DMS79 treated with DMSO at 0.1 percent for 48 hours (cell line): ENCODE data around the gene UBE2N.
"Not testable (repeated sequence)": the region's sequence is repeated elsewhere in the genome, so short reads cannot be mapped to it uniquely, and the experiment has no call there.

ENCODE experiments used
- DNase-seq: peaks from one replicate; lab custom pipeline; 2025; lab: John Stamatoyannopoulos, UW

UBE2N gene

DNA sequence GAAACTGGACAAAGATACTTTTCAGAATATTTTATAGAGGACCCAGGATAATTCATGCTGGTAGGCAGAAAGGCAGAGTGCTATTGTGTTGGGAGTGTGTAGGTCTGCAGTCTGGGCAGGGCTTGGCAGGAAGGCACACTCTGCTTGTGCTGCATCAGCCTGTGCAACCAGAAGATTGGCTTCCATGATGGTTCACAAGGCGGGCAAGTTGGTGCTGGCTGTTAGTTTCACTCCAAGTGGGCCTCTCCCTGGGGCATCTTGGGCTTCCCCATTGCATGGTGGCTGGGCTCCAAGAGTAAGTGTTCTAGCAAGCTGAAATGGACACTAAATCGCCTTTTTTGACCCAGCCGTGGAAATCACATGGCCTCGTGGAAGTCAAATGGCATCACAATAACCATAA lies 1.8 kb upstream of the UBE2N start:
- no peak for DNase-seq

- peak; percentile 61 for DNase-seq
These were observed 929 bp upstream of the UBE2N start for GRCh38 chr12:93442411-93443340.

DNA sequence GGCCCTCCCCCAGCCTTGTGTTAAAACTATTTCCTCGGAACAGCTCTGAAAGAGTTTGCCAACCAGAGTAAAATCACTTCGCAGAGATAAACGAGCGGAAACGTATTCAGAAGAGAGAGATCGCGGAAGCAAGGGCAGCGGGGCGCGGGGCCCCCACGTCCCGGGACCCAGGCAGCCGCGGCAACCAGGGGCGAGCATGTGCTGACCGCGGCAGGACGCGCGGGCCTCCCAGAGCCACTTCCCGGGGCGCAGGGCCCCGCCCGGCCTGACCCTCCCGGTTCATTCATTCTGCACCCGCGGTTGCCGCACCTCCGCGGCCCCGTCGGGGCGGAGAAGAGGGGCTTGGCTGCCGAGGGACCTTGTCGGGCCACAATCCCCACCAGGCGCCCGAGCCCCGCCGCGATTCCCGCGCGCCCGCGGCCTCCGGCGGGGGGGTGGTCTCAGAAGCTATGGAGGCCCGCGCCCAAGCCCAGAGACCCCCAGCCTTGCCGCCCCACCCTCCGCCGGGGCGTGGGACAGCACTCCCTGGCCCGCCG lies 598 bp downstream of the UBE2N start:
- no peak for DNase-seq

GRCh38 chr12:93440043-93440835 lies 1.5 kb downstream of the UBE2N start:
- DNase-seq = no peak

GRCh38 chr12:93438266-93439050 lies 3.3 kb downstream of the UBE2N start:
- DNase-seq = no peak

DNA sequence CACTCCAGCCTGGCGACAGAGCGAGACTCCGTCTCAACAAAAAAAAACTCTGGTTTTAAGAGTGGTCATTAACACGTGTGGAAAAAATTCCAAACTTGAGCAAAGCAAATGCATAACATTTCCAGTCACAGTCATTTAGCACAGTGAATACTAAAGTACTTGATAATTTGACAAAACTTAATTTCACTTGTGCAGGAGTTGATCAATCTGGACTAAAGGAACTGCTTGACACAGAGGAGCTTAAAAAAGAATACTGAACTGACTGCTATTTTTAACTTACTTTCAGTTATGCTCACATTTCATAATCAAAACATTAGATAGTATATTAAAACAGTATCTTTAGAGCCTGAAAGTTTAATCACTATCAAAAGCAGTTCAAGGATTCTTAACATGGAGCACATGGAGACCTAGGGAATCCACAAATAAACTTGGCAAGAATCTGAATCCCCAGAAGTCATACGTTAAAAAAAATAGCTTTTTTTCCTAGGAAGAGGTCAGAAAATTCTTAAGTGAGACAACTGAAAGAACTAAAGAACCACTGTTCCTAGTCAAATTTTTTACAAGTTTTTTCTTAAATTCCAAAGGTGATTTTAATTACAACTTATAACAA lies 7.4 kb downstream of the UBE2N start:
- DNase-seq = no peak

GRCh38 chr12:93432031-93432430 lies 9.7 kb downstream of the UBE2N start:
- DNase-seq = not testable (repeated sequence)

DNA sequence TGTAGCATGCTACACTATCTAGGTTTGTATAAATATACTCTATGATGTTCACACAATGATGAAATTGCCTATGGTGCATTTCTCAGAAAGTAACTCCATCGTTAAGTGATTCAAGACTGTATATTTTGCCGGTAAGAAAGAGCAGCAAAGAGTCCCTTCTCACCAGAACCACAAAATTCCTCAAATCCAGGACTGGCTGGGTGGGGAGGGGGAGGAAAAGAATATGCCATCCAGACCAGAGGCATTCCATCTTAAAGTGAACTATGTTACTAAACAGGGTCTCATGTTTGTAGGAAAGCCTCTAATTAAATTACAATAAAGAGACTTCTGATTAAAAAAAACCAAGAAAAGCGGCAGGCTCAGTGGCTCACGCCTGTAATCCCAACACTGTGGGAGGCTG lies 11.5 kb downstream of the UBE2N start:
- no peak for DNase-seq

GRCh38 chr12:93429852-93430251 lies 11.9 kb downstream of the UBE2N start:
- no peak for DNase-seq

DNA sequence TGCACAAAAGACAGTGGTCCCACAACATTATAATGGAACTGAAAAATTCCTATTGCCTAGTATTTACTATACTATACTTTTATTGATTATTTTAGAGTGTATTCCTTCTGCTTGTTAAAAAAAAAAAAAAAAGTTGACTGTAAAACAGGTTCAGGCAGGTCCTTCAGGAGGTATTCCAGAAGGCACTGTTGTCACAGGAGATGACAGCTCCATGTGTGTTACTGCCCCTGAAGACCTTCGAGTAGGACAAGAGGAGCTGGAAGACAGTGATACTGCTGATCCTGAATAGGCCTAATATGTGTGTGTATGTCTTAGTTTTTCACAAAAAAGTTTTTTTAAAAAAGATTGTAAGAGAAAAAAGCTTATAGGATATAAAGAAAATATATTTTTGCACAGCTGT lies 12.3 kb downstream of the UBE2N start:
- no peak for DNase-seq

DNA sequence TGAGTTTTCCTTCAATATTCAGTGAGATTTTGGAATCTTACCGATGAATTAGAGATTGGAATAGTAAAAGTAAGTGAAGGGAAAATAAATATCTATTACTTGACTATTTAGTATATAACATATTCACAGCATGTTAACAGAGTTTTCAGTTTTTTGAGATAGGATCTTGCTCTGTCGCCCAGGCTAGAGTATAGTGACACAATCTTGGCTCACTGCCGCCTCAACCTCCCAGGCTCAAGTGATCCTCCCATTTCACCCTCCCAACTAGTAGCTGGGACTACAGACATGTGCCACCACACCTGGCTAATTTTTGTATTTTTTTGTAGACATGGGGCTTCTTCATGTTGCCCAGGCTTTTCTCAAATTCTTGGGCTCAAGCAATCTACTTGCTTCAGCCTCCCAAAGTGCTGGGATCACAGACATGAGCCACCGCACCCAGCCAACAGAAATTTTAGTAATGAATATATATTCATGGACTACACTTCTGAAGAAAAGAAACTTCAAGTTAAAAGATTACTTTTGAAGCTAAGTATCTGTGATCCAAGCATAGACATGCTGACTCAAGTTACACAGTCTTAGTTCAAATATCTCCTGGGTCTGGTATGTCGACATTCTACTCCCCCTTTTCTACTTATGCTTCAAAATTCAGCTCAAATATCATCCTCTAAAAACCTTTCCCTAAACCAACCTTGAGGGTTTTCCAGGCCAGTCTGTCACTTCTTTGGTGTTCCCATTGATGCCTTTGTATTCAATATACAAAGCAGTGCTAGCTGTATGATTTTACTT lies 13.8 kb downstream of the UBE2N start:
- no peak for DNase-seq

GRCh38 chr12:93426412-93426805 lies 15.3 kb downstream of the UBE2N start:
- DNase-seq = no peak

DNA sequence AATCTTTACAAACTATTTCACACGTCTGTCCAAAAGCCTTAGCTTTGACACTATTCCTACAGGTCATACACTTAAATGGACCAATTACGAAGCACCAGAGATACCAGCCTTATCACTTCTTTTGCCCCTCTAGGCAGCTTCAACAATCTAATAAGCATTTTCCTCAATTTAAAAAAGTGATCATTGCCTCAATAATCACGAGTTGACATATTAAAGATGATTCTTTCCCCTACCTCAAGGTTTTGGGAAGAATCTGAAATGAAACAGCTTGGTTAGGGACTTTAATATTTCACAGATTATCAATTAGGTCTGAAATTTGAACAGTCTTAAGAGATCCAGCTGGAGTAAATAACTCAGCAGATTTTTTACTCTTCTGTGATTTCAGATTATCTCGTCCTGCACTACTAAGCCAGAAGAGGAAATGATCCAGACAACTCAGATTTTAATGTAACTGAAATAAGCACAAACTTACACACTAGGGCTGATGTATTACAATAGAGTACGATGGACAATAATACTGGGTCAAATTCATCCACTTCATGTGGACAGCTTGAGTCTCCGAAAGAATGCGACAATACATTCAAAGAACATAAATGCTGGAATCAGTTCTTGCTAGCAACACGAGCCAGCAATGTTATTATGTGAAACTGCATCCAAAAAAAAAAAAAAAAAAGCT lies 15.9 kb downstream of the UBE2N start:
- no peak for DNase-seq

DNA sequence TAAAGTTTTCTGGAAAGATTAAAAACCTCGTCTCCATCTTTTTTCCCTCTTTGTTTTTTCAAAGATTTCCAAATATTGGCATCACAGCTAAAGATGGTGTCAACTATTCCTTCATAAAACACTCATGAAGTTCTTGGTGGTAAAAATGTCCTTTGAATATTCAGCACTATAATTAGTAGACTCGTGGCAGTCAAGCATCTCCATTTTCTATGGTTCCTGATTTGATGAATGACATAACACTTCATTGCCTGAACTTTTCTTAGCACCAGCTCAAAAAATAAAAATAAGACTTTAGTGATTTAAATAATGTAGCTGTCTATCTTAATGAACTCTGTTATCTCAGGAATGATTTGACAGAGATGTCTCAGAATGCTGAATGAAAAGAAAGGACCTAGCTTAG lies 19.7 kb downstream of the UBE2N start:
- no peak for DNase-seq

- DNase-seq = peak; percentile 38
These were observed 22.2 kb downstream of the UBE2N start for GRCh38 chr12:93419388-93420034.

- no peak for DNase-seq
These were observed 23.7 kb downstream of the UBE2N start for GRCh38 chr12:93417967-93418480.

GRCh38 chr12:93415723-93416464 lies 25.9 kb downstream of the UBE2N start:
- no peak for DNase-seq

GRCh38 chr12:93413064-93413463 lies 28.7 kb downstream of the UBE2N start:
- no peak for DNase-seq

DNA sequence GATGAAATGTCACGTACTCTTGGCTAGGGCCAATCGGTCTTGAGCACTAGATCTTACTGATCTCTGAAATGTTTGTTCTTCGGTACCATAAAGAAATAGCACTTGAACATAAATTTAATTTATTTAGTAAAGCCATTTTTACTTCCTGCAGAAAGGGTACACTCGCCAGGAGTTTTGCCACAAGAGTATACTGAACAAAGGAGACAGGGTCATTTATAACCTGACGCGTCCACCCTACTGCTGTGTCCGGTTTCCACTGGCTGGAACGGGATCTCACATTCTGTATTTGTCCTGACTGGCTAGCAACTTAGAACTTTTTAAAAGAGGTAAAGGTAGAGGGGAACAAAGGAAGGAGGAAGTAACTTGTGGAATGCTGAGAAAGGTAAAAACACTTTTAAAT lies 29.4 kb downstream of the UBE2N start:
- not testable (repeated sequence) for DNase-seq
